ENCODE results near the gene LMO1. TPM values are rescaled to one million over a fixed set of nuclear protein-coding genes. Genes with fewer than 3 reads are reported as not detected.

LMO1 gene
- total and polyA plus RNA-seq, 2 of the 8 experiments (the other 6 are each of a cell fraction or from before 2014, with no cell fraction given), result 0.17 TPM; not detected in 1

DNA sequence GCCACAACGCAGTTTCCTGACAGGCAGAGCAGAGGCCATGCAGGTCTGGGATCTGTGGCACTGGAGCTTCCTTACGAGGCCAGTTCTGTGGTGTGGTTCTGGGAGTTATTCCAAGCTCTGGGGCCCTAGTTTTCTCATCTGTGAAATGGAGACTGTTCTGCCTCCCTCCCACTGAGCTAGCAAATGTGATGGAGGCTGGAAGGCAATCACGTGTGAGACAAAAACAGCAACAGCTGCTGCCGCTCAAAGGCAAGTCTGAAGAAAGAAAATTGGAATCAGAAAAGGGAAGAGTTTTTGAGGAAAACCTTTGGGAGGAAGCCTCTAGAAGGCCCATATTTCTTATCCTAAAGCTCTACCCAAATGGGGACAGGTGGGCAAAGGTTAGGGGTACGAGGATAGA is 86.5 kb downstream of the LMO1 start:
- Histone ChIP-seq H3K9ac (replicated peaks in 1 of 4; ENCODE audit: extremely low read depth in 1 of 4, low read depth in 3 of 4, low read length in 3 of 4) (no peak overlapping the region; a peak in 1 of 7 replicates), H3K36me3 (ENCODE audit: control insufficient read depth in 2 of 4, insufficient read depth in 4 of 4, low read length in 3 of 4) (no peaks in the 10 kb centered on the region), H3K79me2 (ENCODE audit: control insufficient read depth in 1 of 2, insufficient read depth in 2 of 2, low read length in 2 of 2) (no peaks in the 10 kb centered on the region), H2BK5ac (ENCODE audit: low read depth, low read length) (no peak overlapping the region), H2BK12ac (ENCODE audit: low read depth, low read length) (no peak overlapping the region), H3K18ac (ENCODE audit: extremely low read depth, low read length) (no peak overlapping the region), H2AFZ (ENCODE audit: low read length) (no peak overlapping the region), H4K91ac (replicated peaks; ENCODE audit: insufficient read length, low read length) (no peak overlapping the region), H3K79me1 (ENCODE audit: low read depth, low read length) (no peaks in the 10 kb centered on the region), H2BK20ac (ENCODE audit: low read length) (no peak overlapping the region), H3K23me2 (ENCODE audit: low read depth, low read length) (no peaks in the 10 kb centered on the region), H2BK120ac (replicated peaks; ENCODE audit: low read depth, low read length) (no peak overlapping the region), H3K4me3 (ENCODE audit: extremely low read depth in 1 of 4, insufficient read depth in 2 of 4, low read depth in 3 of 4, low read length in 4 of 4) (no peak overlapping the region), H3K4me2 (ENCODE audit: insufficient read depth in 1 of 2, low read depth in 2 of 2, low read length in 2 of 2) (no peak overlapping the region), H3K9me3 (ENCODE audit: insufficient read depth in 2 of 2, low read depth in 1 of 2, low read length in 1 of 2) (no peaks in the 10 kb centered on the region), H3K56ac (replicated peaks; ENCODE audit: insufficient read length, low read depth, low read length) (no peak overlapping the region), H3K27ac (ENCODE audit: low read depth, low read length) (no peak overlapping the region), H3K27me3 (replicated peaks in 1 of 4; ENCODE audit: control insufficient read depth in 3 of 4, extremely low read depth in 1 of 4, insufficient read depth in 3 of 4, low read length in 3 of 4) (no peaks in the 10 kb centered on the region; a peak in 2 of 7 replicates), H3K14ac (ENCODE audit: insufficient read length) (no peak overlapping the region), H4K20me1 (replicated peaks in 1 of 2; ENCODE audit: control insufficient read depth in 1 of 2, insufficient read depth in 2 of 2, low read length in 2 of 2) (no peaks in the 10 kb centered on the region), H4K8ac (ENCODE audit: extremely low read depth, insufficient read depth, low read length) (no peak overlapping the region), H2BK15ac (ENCODE audit: low read length) (no peak overlapping the region), H2AK5ac (ENCODE audit: low read depth, low read length) (no peak overlapping the region), H4K5ac (ENCODE audit: insufficient read length, low read depth, low read length) (no peak overlapping the region), H3K23ac (ENCODE audit: insufficient read length) (no peak overlapping the region), H3K4ac (replicated peaks; ENCODE audit: insufficient read length, low read depth, low read length) (no peak overlapping the region), H3K4me1 (replicated peaks in 1 of 4; ENCODE audit: control insufficient read depth in 3 of 4, insufficient read depth in 4 of 4, low read length in 3 of 4) (no peaks in the 10 kb centered on the region)
- DNase-seq (ENCODE audit: low read depth in 1 of 2, low spot score in 2 of 2), result no peak
- WGBS, 2 experiments (ENCODE audit: extremely low coverage in 1 of 2, insufficient coverage in 1 of 2, insufficient read length in 1 of 2, insufficient replicate concordance in 2 of 2, low coverage in 1 of 2, low lambda C conversion rate in 2 of 2, missing lambda C conversion rate in 1 of 2), result 73% methylated on average over 5 of the region's 5 CpGs; no CpG with 5 or more reads in 1 of the 2 experiments
- ChIA-PET CTCF (ENCODE audit: partially characterized antibody) (interaction anchor here (0.6 to 2.5 kb wide), 3 partner anchors 8 to 91 kb away, joined by 3 to 11 read pairs (median 4); no protein-coding TSS in a partner anchor), POLR2A (ENCODE audit: partially characterized antibody) (no interaction called here)
- no peak for FAIRE-seq
- TF ChIP-seq, protein P1, sequence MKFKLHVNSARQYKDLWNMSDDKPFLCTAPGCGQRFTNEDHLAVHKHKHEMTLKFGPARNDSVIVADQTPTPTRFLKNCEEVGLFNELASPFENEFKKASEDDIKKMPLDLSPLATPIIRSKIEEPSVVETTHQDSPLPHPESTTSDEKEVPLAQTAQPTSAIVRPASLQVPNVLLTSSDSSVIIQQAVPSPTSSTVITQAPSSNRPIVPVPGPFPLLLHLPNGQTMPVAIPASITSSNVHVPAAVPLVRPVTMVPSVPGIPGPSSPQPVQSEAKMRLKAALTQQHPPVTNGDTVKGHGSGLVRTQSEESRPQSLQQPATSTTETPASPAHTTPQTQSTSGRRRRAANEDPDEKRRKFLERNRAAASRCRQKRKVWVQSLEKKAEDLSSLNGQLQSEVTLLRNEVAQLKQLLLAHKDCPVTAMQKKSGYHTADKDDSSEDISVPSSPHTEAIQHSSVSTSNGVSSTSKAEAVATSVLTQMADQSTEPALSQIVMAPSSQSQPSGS (IDR thresholded peaks at IDR 0.05; ENCODE audit: low read length), result no peak
- TF ChIP-seq FOSL1 (IDR thresholded peaks at IDR 0.05; ENCODE audit: insufficient read depth, low read depth, low read length) (no peak), MAFK (IDR thresholded peaks at IDR 0.05; ENCODE audit: low read depth, low read length) (no peak), SIN3A (conservative IDR thresholded peaks at IDR 0.05 in 1 of 2, IDR thresholded peaks at IDR 0.05 in 1 of 2; ENCODE audit: low read depth in 1 of 2, low read length in 2 of 2) (no peak), USF2 (IDR thresholded peaks at IDR 0.05; ENCODE audit: low read length) (no peak), POU5F1 (IDR thresholded peaks at IDR 0.05; ENCODE audit: low read depth, low read length) (no peak), CEBPB (IDR thresholded peaks at IDR 0.05; ENCODE audit: low read depth, low read length) (no peak), CREB1 (IDR thresholded peaks at IDR 0.05) (no peak), RNF2 (IDR thresholded peaks at IDR 0.05; ENCODE audit: borderline replicate concordance, low read depth, low read length, missing control alignments, poor library complexity, severe bottlenecking) (no peak)
